Measurements from ENCODE around the gene IL36RN.

The IL36RN gene

DNA sequence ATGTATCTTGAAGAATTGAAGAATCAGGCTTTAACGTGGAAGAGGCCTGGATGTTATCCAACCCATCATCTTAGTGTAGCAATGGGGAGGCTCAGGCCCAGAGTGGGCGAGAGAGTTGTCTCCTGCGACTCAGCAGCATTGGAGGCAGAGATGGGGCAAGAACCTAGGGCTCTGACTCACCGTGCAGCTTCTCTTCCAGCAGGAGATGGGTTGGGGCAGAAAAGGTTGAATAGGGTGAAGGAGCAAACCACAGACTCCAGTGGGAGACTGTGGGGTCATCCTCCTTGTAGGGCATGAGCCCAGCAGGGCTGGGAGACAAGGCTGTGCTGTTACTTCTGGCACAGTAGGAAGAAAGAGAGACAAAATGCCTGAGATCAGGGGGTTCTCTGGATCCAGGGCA lies 1.4 kb downstream of the IL36RN start:
- no peak overlapping the region for H3K27ac Mint-ChIP-seq
- H3K36me3 Mint-ChIP-seq, result peaks cover 5% of the 10 kb centered on the region
- peaks cover 2% of the 10 kb centered on the region for H3K27me3 Mint-ChIP-seq
- H3K4me3 Mint-ChIP-seq, result no peak overlapping the region
- peaks cover 7% of the 10 kb centered on the region for H3K4me1 Mint-ChIP-seq (ENCODE audit: low read depth)
- peaks cover 4% of the 10 kb centered on the region for H3K9me3 Mint-ChIP-seq (ENCODE audit: low read depth)

DNA sequence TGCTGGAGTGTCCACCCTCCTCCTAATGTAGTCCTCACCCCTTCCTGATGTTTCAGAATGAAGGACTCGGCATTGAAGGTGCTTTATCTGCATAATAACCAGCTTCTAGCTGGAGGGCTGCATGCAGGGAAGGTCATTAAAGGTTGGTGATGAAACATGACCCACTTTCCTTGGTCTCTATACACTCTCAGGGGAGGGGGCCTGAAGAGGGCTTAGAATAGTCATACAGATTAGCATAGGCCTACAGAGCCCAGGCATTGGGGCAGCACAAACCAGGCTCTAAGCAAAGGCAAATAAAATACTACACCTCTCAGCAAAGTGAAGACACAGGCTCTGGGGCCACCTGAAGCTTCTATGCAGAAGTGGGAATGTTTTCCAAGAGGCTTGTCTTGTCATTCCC lies 1.8 kb downstream of the IL36RN start:
- Mint-ChIP-seq H3K36me3 (peaks cover 4% of the 10 kb centered on the region), H3K27me3 (peaks cover 2% of the 10 kb centered on the region), H3K27ac (no peak overlapping the region), H3K4me1 (ENCODE audit: low read depth) (peaks cover 7% of the 10 kb centered on the region), H3K4me3 (no peak overlapping the region), H3K9me3 (ENCODE audit: low read depth) (peaks cover 4% of the 10 kb centered on the region)

DNA sequence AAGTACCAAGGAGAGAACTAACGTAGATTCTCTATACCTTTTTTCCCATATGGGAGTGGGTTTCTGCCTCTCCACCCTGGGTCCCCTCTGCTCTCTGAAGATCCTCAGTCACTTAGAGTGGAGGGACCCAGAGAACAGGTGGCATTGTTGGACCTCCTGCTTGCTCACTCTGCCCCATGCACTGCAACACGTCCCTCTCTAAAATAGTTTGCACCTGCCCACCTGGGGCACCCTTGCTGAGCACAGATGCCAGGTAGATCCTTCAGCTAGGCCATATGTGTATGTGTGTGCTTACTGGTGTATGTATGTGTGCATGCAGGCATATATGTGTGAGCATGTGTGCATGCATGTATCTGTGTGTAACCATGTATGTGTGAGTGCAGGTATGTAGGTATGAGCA lies 2.2 kb downstream of the IL36RN start:
- peaks cover 2% of the 10 kb centered on the region for H3K36me3 Mint-ChIP-seq

DNA sequence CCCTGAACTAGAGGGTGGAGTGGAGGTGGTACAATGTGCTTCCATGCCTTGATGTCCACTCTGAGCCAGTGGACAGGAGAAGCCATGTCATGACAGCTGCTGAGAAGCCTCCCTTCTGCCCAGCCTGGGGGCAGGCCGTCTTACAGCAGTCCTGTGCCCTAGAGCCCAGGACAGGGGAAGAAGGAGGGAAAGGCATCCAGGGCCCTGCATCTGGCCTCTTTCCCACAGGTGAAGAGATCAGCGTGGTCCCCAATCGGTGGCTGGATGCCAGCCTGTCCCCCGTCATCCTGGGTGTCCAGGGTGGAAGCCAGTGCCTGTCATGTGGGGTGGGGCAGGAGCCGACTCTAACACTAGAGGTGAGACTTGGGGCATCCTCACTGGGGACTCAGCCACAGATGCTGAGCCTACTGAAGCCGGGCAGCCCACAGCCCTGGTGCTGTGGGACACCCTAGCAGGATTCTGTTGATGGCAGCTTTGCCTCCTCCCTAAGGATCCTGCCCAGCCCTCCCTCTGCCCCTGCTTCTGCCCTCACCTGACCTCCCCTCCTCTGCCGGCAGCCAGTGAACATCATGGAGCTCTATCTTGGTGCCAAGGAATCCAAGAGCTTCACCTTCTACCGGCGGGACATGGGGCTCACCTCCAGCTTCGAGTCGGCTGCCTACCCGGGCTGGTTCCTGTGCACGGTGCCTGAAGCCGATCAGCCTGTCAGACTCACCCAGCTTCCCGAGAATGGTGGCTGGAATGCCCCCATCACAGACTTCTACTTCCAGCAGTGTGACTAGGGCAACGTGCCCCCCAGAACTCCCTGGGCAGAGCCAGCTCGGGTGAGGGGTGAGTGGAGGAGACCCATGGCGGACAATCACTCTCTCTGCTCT lies 3.1 kb downstream of the IL36RN start:
- no peaks in the 10 kb centered on the region for H3K9me3 Mint-ChIP-seq (ENCODE audit: low read depth)
- H3K27ac Mint-ChIP-seq, result no peak overlapping the region
- H3K27me3 Mint-ChIP-seq, result peaks cover 2% of the 10 kb centered on the region
- no peak overlapping the region for H3K4me3 Mint-ChIP-seq
- no peaks in the 10 kb centered on the region for H3K4me1 Mint-ChIP-seq (ENCODE audit: low read depth)
- peaks cover 3% of the 10 kb centered on the region for H3K36me3 Mint-ChIP-seq

More for the DNA sequence above, 2.2 kb downstream of the IL36RN start:
- H3K27me3 Mint-ChIP-seq, result peaks cover 2% of the 10 kb centered on the region
- H3K4me1 Mint-ChIP-seq (ENCODE audit: low read depth), result peaks cover 5% of the 10 kb centered on the region
- H3K9me3 Mint-ChIP-seq (ENCODE audit: low read depth), result peaks cover 3% of the 10 kb centered on the region
- H3K4me3 Mint-ChIP-seq, result no peak overlapping the region
- H3K27ac Mint-ChIP-seq, result no peak overlapping the region

DNA sequence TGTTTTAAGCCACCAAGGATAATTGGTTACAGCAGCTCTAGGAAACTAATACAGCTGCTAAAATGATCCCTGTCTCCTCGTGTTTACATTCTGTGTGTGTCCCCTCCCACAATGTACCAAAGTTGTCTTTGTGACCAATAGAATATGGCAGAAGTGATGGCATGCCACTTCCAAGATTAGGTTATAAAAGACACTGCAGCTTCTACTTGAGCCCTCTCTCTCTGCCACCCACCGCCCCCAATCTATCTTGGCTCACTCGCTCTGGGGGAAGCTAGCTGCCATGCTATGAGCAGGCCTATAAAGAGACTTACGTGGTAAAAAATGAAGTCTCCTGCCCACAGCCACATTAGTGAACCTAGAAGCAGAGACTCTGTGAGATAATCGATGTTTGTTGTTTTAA lies 5.3 kb downstream of the IL36RN start:
- Mint-ChIP-seq H3K27ac (no peak overlapping the region), H3K4me3 (no peak overlapping the region), H3K27me3 (peaks cover 2% of the 10 kb centered on the region), H3K36me3 (peaks cover 3% of the 10 kb centered on the region), H3K4me1 (ENCODE audit: low read depth) (no peaks in the 10 kb centered on the region), H3K9me3 (ENCODE audit: low read depth) (no peaks in the 10 kb centered on the region)

DNA sequence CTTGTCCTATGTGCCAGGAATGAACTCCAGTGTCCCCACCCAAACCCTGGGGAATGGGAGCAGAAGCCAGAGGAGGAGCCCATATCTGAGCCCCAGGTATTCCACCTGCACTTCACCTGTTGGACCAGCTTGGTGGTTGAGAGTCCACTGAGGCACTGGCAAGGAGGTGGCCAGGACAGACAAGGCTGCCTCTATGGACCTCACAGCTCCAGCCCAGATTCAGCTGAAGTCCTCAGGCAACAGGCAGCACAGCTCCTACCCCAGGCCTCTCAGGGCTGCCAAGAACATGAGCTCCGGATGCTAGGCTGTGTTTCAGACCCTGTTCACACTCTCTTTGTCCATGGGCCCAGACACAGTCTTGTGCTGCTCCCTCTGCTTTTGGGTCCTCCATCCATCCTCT lies 5.9 kb downstream of the IL36RN start:
- no peak overlapping the region for H3K4me3 Mint-ChIP-seq
- H3K9me3 Mint-ChIP-seq (ENCODE audit: low read depth), result no peaks in the 10 kb centered on the region
- H3K27me3 Mint-ChIP-seq, result peaks cover 2% of the 10 kb centered on the region
- H3K4me1 Mint-ChIP-seq (ENCODE audit: low read depth), result no peaks in the 10 kb centered on the region
- H3K36me3 Mint-ChIP-seq, result peaks cover 3% of the 10 kb centered on the region
- H3K27ac Mint-ChIP-seq, result no peak overlapping the region

DNA sequence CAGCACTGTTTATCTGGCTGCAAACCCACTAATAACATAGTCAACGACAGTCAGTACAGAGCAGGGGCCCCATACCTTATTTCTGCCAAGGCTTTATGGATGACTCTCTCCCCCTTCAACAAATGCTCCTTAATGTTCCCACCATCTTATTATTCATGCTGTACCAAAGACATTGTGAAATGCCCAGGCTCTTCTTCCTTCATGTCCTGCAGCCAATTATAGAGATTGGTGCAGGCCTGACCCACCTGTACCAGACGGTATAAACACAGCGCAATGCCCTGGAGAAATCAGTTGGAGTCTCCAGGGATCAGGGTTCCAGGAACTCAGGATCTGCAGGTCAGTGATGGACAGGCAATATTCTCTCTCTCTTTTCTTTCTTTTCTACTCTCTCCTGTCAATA lies 8.7 kb downstream of the IL36RN start, which contains the start of gene IL1F10:
Gene IL1F10 (plus strand): TSS at position 290 of the 400 bp plus-strand sequence. CDS start 4,769 bp downstream, outside the sequence.
- H3K27me3 Mint-ChIP-seq, result no peaks in the 10 kb centered on the region
- no peaks in the 10 kb centered on the region for H3K9me3 Mint-ChIP-seq (ENCODE audit: low read depth)
- no peak within 1 kb of the TSS for H3K27ac Mint-ChIP-seq
- no peaks in the 10 kb centered on the region for H3K4me1 Mint-ChIP-seq (ENCODE audit: low read depth)
- peaks cover 3% of the 10 kb centered on the region for H3K36me3 Mint-ChIP-seq
- no peak within 1 kb of the TSS for H3K4me3 Mint-ChIP-seq

DNA sequence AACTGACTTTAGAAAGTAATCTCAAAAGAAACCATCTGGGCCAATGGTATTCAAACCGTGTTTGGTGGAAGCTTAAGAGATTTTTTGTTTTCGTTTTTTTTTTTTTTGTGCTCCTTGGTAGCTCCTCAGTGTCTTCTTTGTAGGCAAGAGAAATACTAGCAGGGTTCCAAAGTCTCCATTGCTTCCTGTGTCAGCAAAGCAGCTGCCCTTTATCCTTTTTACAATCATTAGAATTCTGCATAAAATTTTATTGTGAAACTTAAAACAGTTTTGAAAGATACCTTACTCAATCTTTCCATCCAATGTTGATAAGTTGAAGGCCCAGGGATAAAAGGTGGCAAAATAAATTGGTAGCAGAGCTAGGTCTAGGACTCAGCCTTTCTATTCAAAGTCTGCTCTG lies 9.3 kb downstream of the IL36RN start:
- H3K27ac Mint-ChIP-seq, result no peak overlapping the region
- H3K27me3 Mint-ChIP-seq, result no peaks in the 10 kb centered on the region
- no peak overlapping the region for H3K4me3 Mint-ChIP-seq
- no peaks in the 10 kb centered on the region for H3K9me3 Mint-ChIP-seq (ENCODE audit: low read depth)
- H3K36me3 Mint-ChIP-seq, result peaks cover 3% of the 10 kb centered on the region
- H3K4me1 Mint-ChIP-seq (ENCODE audit: low read depth), result no peaks in the 10 kb centered on the region

DNA sequence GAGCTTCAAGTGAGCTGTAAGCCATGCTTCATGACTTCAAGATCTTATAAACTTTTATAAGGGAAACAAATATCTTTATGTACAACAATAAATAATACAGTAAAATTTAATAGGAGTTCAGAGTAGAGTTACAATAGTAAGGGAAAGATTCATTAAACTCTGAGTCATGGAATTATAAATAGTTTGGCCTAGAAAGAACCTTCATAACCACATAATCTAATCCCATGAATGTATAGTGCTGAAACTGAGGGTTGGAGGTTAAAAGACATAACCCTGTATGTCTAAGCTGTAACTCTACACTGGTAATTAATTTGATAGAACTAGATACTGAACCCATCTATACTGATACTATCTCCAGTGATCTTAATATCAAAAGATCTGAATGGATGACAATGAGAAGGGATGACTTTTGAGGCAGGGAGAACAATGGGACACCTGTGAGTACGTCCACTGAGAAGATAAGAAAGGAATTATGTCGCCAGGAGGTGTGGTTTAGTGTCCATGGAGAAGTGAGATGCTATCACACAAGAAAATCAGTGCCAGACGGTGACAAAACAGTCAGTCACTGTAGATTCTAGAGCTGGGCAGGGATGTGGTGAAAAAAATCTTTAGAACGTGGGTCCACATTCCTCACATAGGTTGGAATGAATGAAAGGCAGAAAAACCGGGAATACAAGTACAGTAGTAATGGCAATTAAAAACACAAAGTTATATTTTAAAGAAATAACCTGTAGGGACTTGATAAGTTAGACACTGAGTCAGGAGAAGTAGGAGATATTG lies 9.9 kb downstream of the IL36RN start:
- H3K36me3 Mint-ChIP-seq, result peaks cover 3% of the 10 kb centered on the region
- H3K27me3 Mint-ChIP-seq, result no peaks in the 10 kb centered on the region
- H3K27ac Mint-ChIP-seq, result no peak overlapping the region
- H3K4me1 Mint-ChIP-seq (ENCODE audit: low read depth), result peaks cover under 1% of the 10 kb centered on the region
- no peak overlapping the region for H3K4me3 Mint-ChIP-seq
- no peaks in the 10 kb centered on the region for H3K9me3 Mint-ChIP-seq (ENCODE audit: low read depth)

DNA sequence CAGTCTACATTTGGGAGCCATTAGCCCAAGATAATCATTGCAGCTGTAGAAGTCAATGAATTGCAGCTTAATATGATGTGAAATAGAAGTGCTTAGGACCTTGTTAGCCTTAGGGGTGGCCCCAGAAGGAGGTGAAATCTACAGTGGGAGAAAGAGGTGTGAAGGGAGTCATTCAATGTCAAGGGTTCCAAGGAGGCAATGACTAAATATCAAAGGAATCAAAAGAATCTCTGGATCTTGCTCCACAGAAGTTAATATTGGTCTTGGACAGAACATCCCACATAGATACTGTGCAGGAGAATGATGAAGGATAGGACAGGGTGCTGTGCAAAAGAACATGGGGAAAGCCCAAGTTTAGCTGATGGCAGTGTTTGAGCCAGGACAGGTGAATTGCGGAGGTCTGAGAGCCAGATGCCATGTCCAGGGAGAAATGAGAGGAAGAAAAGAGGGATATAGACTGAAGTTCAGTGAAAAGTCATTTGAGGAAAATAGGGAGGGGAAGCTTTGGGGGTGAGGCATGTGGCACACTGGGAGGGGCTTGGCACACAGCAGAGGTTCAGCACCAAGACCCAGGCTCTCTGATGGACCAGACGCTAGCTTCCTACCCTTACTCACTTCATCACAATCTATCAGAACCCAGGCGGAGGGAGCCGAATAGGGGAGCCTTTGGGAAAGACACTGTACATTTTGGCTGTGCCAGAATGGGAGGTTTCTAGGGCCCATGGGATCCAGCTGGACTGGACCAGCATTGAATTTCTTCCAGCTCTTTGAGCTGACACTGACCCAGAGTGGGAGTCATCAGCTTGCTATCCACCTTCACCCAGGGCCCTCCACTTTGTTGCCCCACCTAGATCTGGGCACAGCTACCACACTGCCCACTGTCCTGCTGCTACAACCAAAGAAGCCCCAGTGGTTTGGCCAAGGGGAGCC lies 10.9 kb downstream of the IL36RN start:
- no peak overlapping the region for H3K4me3 Mint-ChIP-seq
- peaks cover 8% of the 10 kb centered on the region for H3K4me1 Mint-ChIP-seq (ENCODE audit: low read depth)
- no peak overlapping the region for H3K27ac Mint-ChIP-seq
- H3K36me3 Mint-ChIP-seq, result peaks cover 3% of the 10 kb centered on the region
- no peaks in the 10 kb centered on the region for H3K27me3 Mint-ChIP-seq
- H3K9me3 Mint-ChIP-seq (ENCODE audit: low read depth), result no peaks in the 10 kb centered on the region

- Mint-ChIP-seq H3K4me3 (no peak overlapping the region), H3K27me3 (no peaks in the 10 kb centered on the region), H3K36me3 (peaks cover 3% of the 10 kb centered on the region), H3K9me3 (ENCODE audit: low read depth) (no peaks in the 10 kb centered on the region), H3K4me1 (ENCODE audit: low read depth) (peaks cover 13% of the 10 kb centered on the region), H3K27ac (no peak overlapping the region)
These were observed 11.6 kb downstream of the IL36RN start for GRCh38 chr2:113070606-113070975.

- no peaks in the 10 kb centered on the region for H3K27me3 Mint-ChIP-seq
These were observed 13.6 kb downstream of the IL36RN start for GRCh38 chr2:113072584-113072983.

GRCh38 chr2:113073325-113073834 lies 14.4 kb downstream of the IL36RN start:
- H3K36me3 Mint-ChIP-seq, result no peaks in the 10 kb centered on the region
- peaks cover 13% of the 10 kb centered on the region for H3K4me1 Mint-ChIP-seq (ENCODE audit: low read depth)
- H3K27ac Mint-ChIP-seq, result no peak overlapping the region
- no peak overlapping the region for H3K4me3 Mint-ChIP-seq
- H3K27me3 Mint-ChIP-seq, result no peaks in the 10 kb centered on the region
- no peaks in the 10 kb centered on the region for H3K9me3 Mint-ChIP-seq (ENCODE audit: low read depth)

More at GRCh38 chr2:113072584-113072983, 13.6 kb downstream of the IL36RN start:
- H3K36me3 Mint-ChIP-seq, result no peaks in the 10 kb centered on the region
- H3K27ac Mint-ChIP-seq, result no peak overlapping the region
- H3K9me3 Mint-ChIP-seq (ENCODE audit: low read depth), result no peaks in the 10 kb centered on the region
- peaks cover 13% of the 10 kb centered on the region for H3K4me1 Mint-ChIP-seq (ENCODE audit: low read depth)
- no peak overlapping the region for H3K4me3 Mint-ChIP-seq

GRCh38 chr2:113075030-113075429 lies 16.0 kb downstream of the IL36RN start:
- H3K4me3 Mint-ChIP-seq, result no peak overlapping the region
- peaks cover 13% of the 10 kb centered on the region for H3K4me1 Mint-ChIP-seq (ENCODE audit: low read depth)
- H3K27me3 Mint-ChIP-seq, result no peaks in the 10 kb centered on the region
- no peaks in the 10 kb centered on the region for H3K9me3 Mint-ChIP-seq (ENCODE audit: low read depth)
- H3K27ac Mint-ChIP-seq, result no peak overlapping the region
- no peaks in the 10 kb centered on the region for H3K36me3 Mint-ChIP-seq
